ENCODE data around the gene LRRC15. TPM values are rescaled to one million over a fixed set of nuclear protein-coding genes. Genes with fewer than 3 reads are reported as not detected.

LRRC15 gene
- total RNA-seq, 1 experiment from 2014 or later, result 0.06 TPM

Other genes with a start within 250 kb of the LRRC15 start
- 0.52 and 1.2 TPM in 2 replicates for gene HES1, start 233.6 kb downstream of the LRRC15 start, total RNA-seq (2014; rRNA removed)
- gene CPN2, start 18.4 kb downstream of the LRRC15 start, total RNA-seq (2014; rRNA removed), result not detected in 2 replicates
- gene GP5, start 29.5 kb upstream of the LRRC15 start, total RNA-seq (2014; rRNA removed), result 0.06 TPM in 2 replicates
- 169 and 175 TPM in 2 replicates for gene ATP13A3, start 117.3 kb upstream of the LRRC15 start, total RNA-seq (2014; rRNA removed)